Measurements from ENCODE around the gene VPS39.

DNA sequence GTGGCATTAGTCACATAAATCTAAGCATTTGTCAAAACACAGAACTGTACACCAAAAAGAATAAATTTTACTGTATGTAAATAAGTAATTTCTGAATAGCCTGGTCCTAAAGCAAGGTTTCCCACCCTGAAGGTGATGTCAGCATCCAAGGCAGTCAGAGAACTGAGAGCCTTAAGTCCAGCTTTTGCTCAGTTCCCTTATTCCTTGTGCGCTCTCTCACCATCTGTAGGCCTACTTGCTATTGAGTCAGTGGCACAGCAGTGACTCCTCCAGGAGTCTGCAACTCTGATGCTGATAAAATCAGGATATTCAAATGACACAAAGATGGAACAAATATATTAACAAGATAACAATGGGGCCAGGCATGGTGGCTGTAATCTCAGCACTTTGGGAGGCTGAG is 22.3 kb downstream of the VPS39 start:
- TF ChIP-seq CTCF (IDR thresholded peaks at IDR 0.05) = no peak
- no peak for TF ChIP-seq EZH2 (IDR thresholded peaks at IDR 0.05)
